K562 (cell line): Measurements from ENCODE around the gene LSR. TPM values are rescaled to one million over a fixed set of nuclear protein-coding genes. Genes with fewer than 3 reads are reported as not detected.

Experiments used
- ELF1 ChIP-seq: fragments of 200-800 bp; sonication (Bioruptor generic); IDR thresholded peaks from 2 replicates; pipeline ENCODE4 v1.6.1; 2016; ENCODE audit warnings: missing genetic modification characterization, missing compliant biosample characterization
- GTF2A2 ChIP-seq: IDR thresholded peaks from 2 replicates; pipeline ENCODE4 v1.6.1; 2016; ENCODE audit warnings: mild to moderate bottlenecking, missing genetic modification characterization, missing compliant biosample characterization
- HOMEZ ChIP-seq: fragments of 250-450 bp; sonication (Bioruptor Pico); IDR thresholded peaks from 2 replicates; pipeline ENCODE4 v1.4.0; 2020; ENCODE audit warnings: mild to moderate bottlenecking, moderate library complexity
- MXI1 ChIP-seq: IDR thresholded peaks from 2 replicates; pipeline ENCODE4 v1.6.1; 2011; ENCODE audit warnings: low read depth, mild to moderate bottlenecking, improper control_type of control experiment, low read length
- RBFOX2 ChIP-seq: fragments of 200-400 bp; formaldehyde crosslinking; IDR thresholded peaks from 2 replicates; pipeline ENCODE4 v1.6.1; 2017; ENCODE audit warnings: low read depth, mild to moderate bottlenecking, low read length, moderate library complexity
- RBM22 ChIP-seq: fragments of 200-400 bp; formaldehyde crosslinking; IDR thresholded peaks from 2 replicates; pipeline ENCODE4 v1.6.1; 2018; ENCODE audit warnings: low read length, low read depth; ENCODE audit not compliant: poor library complexity, severe bottlenecking
- RUNX1 ChIP-seq: sonication (generic); IDR thresholded peaks from 2 replicates; pipeline ENCODE4 v1.6.1; 2016; ENCODE audit warnings: antibody characterized with exemption, low read depth
- SRSF9 ChIP-seq: fragments of 200-400 bp; formaldehyde crosslinking; IDR thresholded peaks from 2 replicates; pipeline ENCODE4 v1.6.1; 2017; ENCODE audit warnings: low read depth, low read length, borderline replicate concordance
- TRIM28 ChIP-seq: fragments of 450-650 bp; IDR thresholded peaks from 2 replicates; pipeline ENCODE4 v1.6.1; 2017
- polyA plus RNA-seq, 8 experiments: library from polyadenylated mRNA; depleted of rRNA in 4 of 8; stranded (reverse) in 5 of 8; unstranded in 3 of 8; fragments of >200 nt; fragmentation: Nextera tagmentation in 2 of 8; fragmentation: Illumina TruSeq in 1 of 8; extraction: Ambion mirVana in 2 of 8; extraction: Trizol in 1 of 8; gene quantifications; 2 replicates each; pipeline versions ENCODE4 v1.2.1 to v1.2.3, GENCODE V29; 2011 to 2014; ENCODE audit warnings: inconsistent platforms in 1 of 8, missing spikeins in 1 of 8
- total RNA-seq, 7 experiments: library from RNA; depleted of rRNA in 6 of 7; stranded (reverse); fragments of >200 nt in 6 of 7; fragmentation: Illumina TruSeq in 2 of 7; extraction: Trizol in 2 of 7; gene quantifications; 2 replicates each; pipeline versions ENCODE4 v1.2.1 to v1.2.3, GENCODE V29; 2011 to 2021; ENCODE audit warnings: low replicate concordance in 1 of 7
- TF ChIP-seq, protein P1 (sequence below): fragments of 200-800 bp; sonication (Bioruptor generic); IDR thresholded peaks from 2 replicates; pipeline ENCODE4 v1.6.1; 2016; ENCODE audit warnings: missing genetic modification characterization, missing compliant biosample characterization
- TF ChIP-seq, protein P2 (sequence below): fragments of 250-450 bp; sonication (Bioruptor Pico); IDR thresholded peaks from 2 replicates; pipeline ENCODE4 v1.4.0; 2020; ENCODE audit warnings: mild to moderate bottlenecking
- TF ChIP-seq, protein P3 (sequence below), 2 experiments: fragments of 250-450 bp in 1 of 2; fragments of 450-650 bp in 1 of 2; sonication (Bioruptor Pico) in 1 of 2; IDR thresholded peaks; 2 replicates each; pipeline versions ENCODE4 v1.6.1 to v1.8.0; 2016 to 2021; ENCODE audit warnings: mild to moderate bottlenecking in 2 of 2, moderate library complexity in 2 of 2, missing compliant biosample characterization in 1 of 2, missing genetic modification characterization in 1 of 2

The LSR gene
- total and polyA plus RNA-seq, 9 of the 15 experiments (the other 6 are each of a cell fraction or from before 2014, with no cell fraction given), result 0.44 to 87.9 (median 28.0) TPM

- TF ChIP-seq RBM22, result no peak
- no peak for TF ChIP-seq SRSF9
- TF ChIP-seq GTF2A2, result no peak
- TF ChIP-seq, protein P1, sequence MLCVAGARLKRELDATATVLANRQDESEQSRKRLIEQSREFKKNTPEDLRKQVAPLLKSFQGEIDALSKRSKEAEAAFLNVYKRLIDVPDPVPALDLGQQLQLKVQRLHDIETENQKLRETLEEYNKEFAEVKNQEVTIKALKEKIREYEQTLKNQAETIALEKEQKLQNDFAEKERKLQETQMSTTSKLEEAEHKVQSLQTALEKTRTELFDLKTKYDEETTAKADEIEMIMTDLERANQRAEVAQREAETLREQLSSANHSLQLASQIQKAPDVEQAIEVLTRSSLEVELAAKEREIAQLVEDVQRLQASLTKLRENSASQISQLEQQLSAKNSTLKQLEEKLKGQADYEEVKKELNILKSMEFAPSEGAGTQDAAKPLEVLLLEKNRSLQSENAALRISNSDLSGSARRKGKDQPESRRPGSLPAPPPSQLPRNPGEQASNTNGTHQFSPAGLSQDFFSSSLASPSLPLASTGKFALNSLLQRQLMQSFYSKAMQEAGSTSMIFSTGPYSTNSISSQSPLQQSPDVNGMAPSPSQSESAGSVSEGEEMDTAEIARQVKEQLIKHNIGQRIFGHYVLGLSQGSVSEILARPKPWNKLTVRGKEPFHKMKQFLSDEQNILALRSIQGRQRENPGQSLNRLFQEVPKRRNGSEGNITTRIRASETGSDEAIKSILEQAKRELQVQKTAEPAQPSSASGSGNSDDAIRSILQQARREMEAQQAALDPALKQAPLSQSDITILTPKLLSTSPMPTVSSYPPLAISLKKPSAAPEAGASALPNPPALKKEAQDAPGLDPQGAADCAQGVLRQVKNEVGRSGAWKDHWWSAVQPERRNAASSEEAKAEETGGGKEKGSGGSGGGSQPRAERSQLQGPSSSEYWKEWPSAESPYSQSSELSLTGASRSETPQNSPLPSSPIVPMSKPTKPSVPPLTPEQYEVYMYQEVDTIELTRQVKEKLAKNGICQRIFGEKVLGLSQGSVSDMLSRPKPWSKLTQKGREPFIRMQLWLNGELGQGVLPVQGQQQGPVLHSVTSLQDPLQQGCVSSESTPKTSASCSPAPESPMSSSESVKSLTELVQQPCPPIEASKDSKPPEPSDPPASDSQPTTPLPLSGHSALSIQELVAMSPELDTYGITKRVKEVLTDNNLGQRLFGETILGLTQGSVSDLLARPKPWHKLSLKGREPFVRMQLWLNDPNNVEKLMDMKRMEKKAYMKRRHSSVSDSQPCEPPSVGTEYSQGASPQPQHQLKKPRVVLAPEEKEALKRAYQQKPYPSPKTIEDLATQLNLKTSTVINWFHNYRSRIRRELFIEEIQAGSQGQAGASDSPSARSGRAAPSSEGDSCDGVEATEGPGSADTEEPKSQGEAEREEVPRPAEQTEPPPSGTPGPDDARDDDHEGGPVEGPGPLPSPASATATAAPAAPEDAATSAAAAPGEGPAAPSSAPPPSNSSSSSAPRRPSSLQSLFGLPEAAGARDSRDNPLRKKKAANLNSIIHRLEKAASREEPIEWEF (CRISPR knock-in tag), result no peak
- TF ChIP-seq HOMEZ (CRISPR knock-in tag), result no peak
- no peak for TF ChIP-seq TRIM28
- TF ChIP-seq RBFOX2, result peak; percentile 82
- no peak for TF ChIP-seq ELF1 (tag)
- no peak for TF ChIP-seq MXI1
- TF ChIP-seq, protein P2, sequence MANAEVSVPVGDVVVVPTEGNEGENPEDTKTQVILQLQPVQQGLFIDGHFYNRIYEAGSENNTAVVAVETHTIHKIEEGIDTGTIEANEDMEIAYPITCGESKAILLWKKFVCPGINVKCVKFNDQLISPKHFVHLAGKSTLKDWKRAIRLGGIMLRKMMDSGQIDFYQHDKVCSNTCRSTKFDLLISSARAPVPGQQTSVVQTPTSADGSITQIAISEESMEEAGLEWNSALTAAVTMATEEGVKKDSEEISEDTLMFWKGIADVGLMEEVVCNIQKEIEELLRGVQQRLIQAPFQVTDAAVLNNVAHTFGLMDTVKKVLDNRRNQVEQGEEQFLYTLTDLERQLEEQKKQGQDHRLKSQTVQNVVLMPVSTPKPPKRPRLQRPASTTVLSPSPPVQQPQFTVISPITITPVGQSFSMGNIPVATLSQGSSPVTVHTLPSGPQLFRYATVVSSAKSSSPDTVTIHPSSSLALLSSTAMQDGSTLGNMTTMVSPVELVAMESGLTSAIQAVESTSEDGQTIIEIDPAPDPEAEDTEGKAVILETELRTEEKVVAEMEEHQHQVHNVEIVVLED, result no peak
- TF ChIP-seq RUNX1, result 0 out of 2 replicates have a peak, but pooled peaks have one; percentile 26
- TF ChIP-seq, protein P3, sequence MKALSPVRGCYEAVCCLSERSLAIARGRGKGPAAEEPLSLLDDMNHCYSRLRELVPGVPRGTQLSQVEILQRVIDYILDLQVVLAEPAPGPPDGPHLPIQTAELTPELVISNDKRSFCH (CRISPR knock-in tag; IDR thresholded peaks at IDR 0.05), result no peak
- TF ChIP-seq, protein P3 (tag; IDR thresholded peaks at IDR 0.05), result no peak
Measured at GRCh38 chr19:35269438-35270117, 20.8 kb downstream of the LSR start (continued).
